Activated CD4-positive, alpha-beta T cell treated with anti-CD3 and anti-CD28 coated beads for 24 hours (primary cell): ENCODE data around the gene FBXL3.
"Not testable (repeated sequence)": the region's sequence is repeated elsewhere in the genome, so short reads cannot be mapped to it uniquely, and the experiment has no call there.

Experiments
- DNase-seq, 2 donors: peaks; one replicate each; pipeline ENCODE4 v3.0.0-alpha.2; 2020; ENCODE audit warnings: low read depth in 2 of 2

FBXL3 gene

GRCh38 chr13:76983676-76984075, 43.3 kb downstream of the FBXL3 start:
- no peak for DNase-seq

- no peak for DNase-seq
Measured at GRCh38 chr13:76982061-76982460, 44.9 kb downstream of the FBXL3 start.

- DNase-seq: peak; percentile 83 to 86
Measured at GRCh38 chr13:76980075-76980718, 46.8 kb downstream of the FBXL3 start.

DNA sequence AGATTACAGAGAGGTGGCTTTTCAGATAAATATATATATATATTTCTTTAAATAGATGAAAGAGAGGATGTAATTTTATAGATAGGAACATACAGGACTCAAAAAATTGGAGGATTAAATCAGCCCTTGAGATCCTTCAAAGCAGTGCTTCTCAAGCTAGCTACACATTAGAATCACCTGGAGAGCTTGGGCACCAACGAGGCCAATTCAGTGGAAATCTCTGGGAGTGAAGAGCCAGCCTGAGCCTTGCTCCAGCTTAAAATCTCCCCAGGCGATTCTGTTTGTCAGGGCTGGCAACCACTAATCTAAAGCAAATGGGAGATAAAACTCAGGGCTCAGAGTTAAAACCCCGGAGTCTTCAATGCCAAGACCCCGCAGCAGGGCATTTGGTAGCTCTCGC, 50.0 kb downstream of the FBXL3 start:
- no peak for DNase-seq

DNA sequence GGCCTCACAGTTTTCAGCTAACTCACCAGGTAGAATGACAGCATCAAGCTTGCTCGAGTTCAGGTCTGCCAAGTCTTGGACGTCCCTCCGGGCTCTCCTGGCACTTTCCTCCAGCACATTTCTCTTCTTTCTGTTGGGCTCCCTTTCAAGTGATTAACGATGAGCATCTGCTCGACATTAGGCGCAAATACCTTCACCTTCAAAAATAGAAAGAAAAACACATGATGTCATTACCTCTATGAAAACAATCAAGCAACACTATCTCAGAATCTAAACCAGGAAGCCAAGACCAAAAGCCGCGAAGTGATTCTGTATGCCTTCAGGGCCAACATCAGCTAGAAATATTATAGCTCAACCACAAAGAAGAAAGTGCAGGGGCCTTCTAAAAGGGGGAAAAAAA, 50.5 kb downstream of the FBXL3 start:
- DNase-seq: no peak

GRCh38 chr13:76975863-76976262, 51.1 kb downstream of the FBXL3 start:
- DNase-seq: no peak

GRCh38 chr13:76974618-76974975, 52.4 kb downstream of the FBXL3 start:
- DNase-seq: no peak

GRCh38 chr13:76973920-76974617, 52.9 kb downstream of the FBXL3 start:
- no peak for DNase-seq

DNA sequence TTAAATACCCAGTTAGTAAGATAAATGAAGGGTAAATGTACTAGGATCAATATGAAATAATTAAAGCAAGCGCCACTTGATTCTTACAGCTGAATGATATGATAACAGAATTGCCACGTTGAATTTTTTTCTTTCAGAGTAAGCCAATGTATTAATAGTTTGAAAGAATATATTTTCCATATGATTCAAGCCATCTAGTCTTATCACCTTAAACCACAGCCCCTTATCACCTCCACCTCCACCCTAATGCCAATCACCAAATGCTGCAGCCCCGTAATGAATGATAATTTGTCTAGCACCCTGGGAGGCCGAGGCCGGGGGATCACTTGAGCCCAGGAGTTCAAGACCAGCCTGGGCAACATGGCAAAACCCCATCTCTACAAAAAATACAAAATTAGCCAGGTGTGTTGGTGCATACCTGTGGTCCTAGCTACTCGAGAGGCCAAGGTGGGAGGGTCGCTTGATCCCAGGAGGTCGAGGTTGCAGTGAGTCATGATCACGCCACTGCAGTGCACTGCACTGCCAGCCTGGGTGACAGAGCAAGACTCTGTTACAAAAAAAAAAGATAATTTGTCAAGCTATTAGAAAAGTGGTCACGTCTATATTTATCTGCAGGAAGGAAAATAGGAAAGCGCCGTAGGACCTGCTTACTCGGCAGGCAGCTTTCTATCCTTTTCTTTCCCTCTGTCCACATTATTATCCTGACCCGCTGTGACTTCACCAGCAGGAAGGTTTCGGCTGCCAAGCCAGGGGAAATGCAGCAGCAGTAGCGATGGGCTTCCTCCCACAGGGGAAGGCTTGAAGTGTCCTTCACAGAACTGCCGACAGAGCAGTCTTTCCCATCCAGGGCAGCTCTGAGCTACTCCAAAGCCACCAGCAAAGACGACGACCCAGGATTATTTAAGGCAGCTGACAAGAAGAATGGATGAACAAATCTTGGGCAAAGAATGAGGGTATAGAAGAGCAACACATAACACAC, 54.8 kb downstream of the FBXL3 start:
- no peak for DNase-seq

GRCh38 chr13:76971215-76971614, 55.7 kb downstream of the FBXL3 start:
- no peak for DNase-seq

GRCh38 chr13:76969488-76970365, 57.2 kb downstream of the FBXL3 start:
- DNase-seq: no peak

- no peak for DNase-seq
Measured at GRCh38 chr13:76968041-76968440, 58.9 kb downstream of the FBXL3 start.

- no peak for DNase-seq
Measured at GRCh38 chr13:76967031-76967430, 59.9 kb downstream of the FBXL3 start.

GRCh38 chr13:76965759-76966421, 61.1 kb downstream of the FBXL3 start:
- no peak for DNase-seq

- DNase-seq: not testable (repeated sequence)
Measured at GRCh38 chr13:76959734-76960133, 67.2 kb downstream of the FBXL3 start.

DNA sequence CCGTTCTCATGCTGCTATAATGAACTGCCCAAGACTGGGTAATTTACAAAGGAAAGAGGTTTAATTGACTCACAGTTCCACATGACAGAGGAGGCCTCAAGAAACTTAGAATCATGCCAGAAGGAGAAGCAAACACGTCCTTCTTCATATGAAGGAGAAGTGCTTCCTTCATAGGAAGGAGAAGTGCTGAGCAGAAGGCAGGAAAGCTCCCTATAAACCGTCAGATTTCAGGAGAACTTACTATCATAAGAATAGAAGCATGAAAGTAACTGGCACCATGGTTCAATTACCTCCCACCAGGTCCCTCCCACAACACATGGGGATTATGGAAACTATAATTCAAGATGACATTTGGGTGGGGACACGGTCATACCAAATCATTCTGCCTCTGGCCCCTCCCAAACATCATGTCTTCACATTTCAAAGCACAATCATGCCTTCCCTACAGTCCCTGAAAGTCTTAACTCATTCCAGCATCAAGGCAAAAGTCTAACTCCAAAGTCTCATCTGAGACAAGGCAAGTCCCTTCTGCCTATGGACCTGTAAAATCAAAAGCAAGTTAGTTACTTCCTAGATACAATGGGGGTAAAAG, 68.0 kb downstream of the FBXL3 start:
- no peak for DNase-seq

DNA sequence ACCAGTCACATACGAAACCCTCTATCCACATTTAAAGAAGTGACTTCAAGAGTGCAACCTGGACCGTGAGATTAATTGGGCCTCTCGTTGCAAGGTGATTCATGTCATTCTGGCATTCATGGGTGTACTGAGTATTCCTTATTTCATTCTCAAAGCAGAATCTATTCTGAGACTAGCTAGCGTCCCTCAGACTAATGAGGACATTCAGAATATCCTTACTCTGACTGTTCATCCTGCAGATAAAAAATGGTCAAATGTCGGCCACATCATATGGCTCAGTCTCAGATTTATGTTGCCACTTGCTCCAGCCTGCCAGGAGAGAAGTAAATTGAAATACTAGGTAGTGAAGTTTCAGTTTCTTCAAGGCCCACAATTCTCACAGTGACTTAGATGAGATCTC, 71.3 kb downstream of the FBXL3 start:
- no peak for DNase-seq
